ENCODE results near the gene GPR61.

GPR61 gene

GRCh38 chr1:109539676-109540075, at the start of gene GPR61:
GPR61 (plus strand) TSS chr1:109539872; CDS start chr1:109543023, 3,151 bp downstream.
- Histone ChIP-seq H3K27ac (no peak within 1 kb of the TSS), H3K4me3 (no peak within 1 kb of the TSS)

GRCh38 chr1:109490029-109490933, 49.4 kb upstream of the GPR61 start:
- H3K4me3 ChIP-seq = no peak overlapping the region
- no peak overlapping the region for H3K27ac ChIP-seq

GRCh38 chr1:109490934-109491302, 48.8 kb upstream of the GPR61 start:
- no peak overlapping the region for H3K4me3 ChIP-seq
- H3K27ac ChIP-seq = no peak overlapping the region

GRCh38 chr1:109491372-109491771, 48.3 kb upstream of the GPR61 start:
- H3K27ac ChIP-seq = no peak overlapping the region
- no peak overlapping the region for H3K4me3 ChIP-seq

GRCh38 chr1:109492779-109493178, 46.9 kb upstream of the GPR61 start:
- H3K4me3 ChIP-seq = no peak overlapping the region

GRCh38 chr1:109493227-109493626, 46.4 kb upstream of the GPR61 start:
- Histone ChIP-seq H3K27ac (peak overlapping the region in 16 of 21 experiments; percentile 12 to 93 (median 83)), H3K4me3 (peak overlapping the region in 2 of 7 experiments; percentile 78 to 88)

More at GRCh38 chr1:109492779-109493178, 46.9 kb upstream of the GPR61 start:
- peak overlapping the region in 4 of 21 experiments; percentile 74 to 93 (median 86) for H3K27ac ChIP-seq

GRCh38 chr1:109493805-109494539, 45.7 kb upstream of the GPR61 start, which contains the start of gene CYB561D1:
CYB561D1 (plus strand) TSS chr1:109494094; CDS start chr1:109494140, 46 bp downstream.
- Histone ChIP-seq H3K4me3 (peak within 1 kb of the TSS; percentile 57 to 93 (median 88)), H3K27ac (peak within 1 kb of the TSS; percentile 37 to 93 (median 83))

- H3K27ac ChIP-seq = peak overlapping the region in 1 of 21 experiments; percentile 32
- H3K4me3 ChIP-seq = no peak overlapping the region
Measured at GRCh38 chr1:109495738-109496137, 43.9 kb upstream of the GPR61 start.

- H3K4me3 ChIP-seq = no peak overlapping the region
- H3K27ac ChIP-seq = peak overlapping the region in 7 of 21 experiments; percentile 18 to 77 (median 44)
Measured at GRCh38 chr1:109497449-109498160, 42.1 kb upstream of the GPR61 start.

GRCh38 chr1:109498161-109498801, 41.4 kb upstream of the GPR61 start:
- Histone ChIP-seq H3K27ac (peak overlapping the region in 9 of 21 experiments; percentile 18 to 77 (median 59)), H3K4me3 (no peak overlapping the region)

GRCh38 chr1:109499081-109499480, 40.6 kb upstream of the GPR61 start:
- H3K27ac ChIP-seq = peak overlapping the region in 15 of 21 experiments; percentile 17 to 81 (median 58)

GRCh38 chr1:109499661-109500536, 39.8 kb upstream of the GPR61 start:
- Histone ChIP-seq H3K4me3 (no peak overlapping the region), H3K27ac (peak overlapping the region in 18 of 21 experiments; percentile 5 to 81 (median 50))

More at GRCh38 chr1:109499081-109499480, 40.6 kb upstream of the GPR61 start:
- H3K4me3 ChIP-seq = no peak overlapping the region

GRCh38 chr1:109500941-109501381, 38.7 kb upstream of the GPR61 start:
- Histone ChIP-seq H3K27ac (peak overlapping the region in 11 of 21 experiments; percentile 13 to 81 (median 66)), H3K4me3 (no peak overlapping the region)

- Histone ChIP-seq H3K27ac (peak overlapping the region in 11 of 21 experiments; percentile 13 to 81 (median 66)), H3K4me3 (no peak overlapping the region)
Measured at GRCh38 chr1:109501644-109502363, 37.9 kb upstream of the GPR61 start.

GRCh38 chr1:109502364-109502851, 37.3 kb upstream of the GPR61 start:
- H3K27ac ChIP-seq = peak overlapping the region in 11 of 21 experiments; percentile 49 to 81 (median 66)

GRCh38 chr1:109503935-109504334, 35.7 kb upstream of the GPR61 start:
- H3K27ac ChIP-seq = peak overlapping the region in 7 of 21 experiments; percentile 5 to 70 (median 25)
- H3K4me3 ChIP-seq = no peak overlapping the region

More at GRCh38 chr1:109502364-109502851, 37.3 kb upstream of the GPR61 start:
- H3K4me3 ChIP-seq = no peak overlapping the region

- Histone ChIP-seq H3K27ac (peak overlapping the region in 2 of 21 experiments; percentile 20 to 70), H3K4me3 (no peak overlapping the region)
Measured at GRCh38 chr1:109504974-109505373, 34.7 kb upstream of the GPR61 start.

Data from skin epidermis (tissue), 12 donors.